Loucy (cell line): ENCODE data around the gene SERPINB1.
"Not testable (repeated sequence)": the region's sequence is repeated elsewhere in the genome, so short reads cannot be mapped to it uniquely, and the experiment has no call there.

Source experiments
- H2AFZ ChIP-seq: fragments of 200-600 bp; sonication (generic); 2 replicates; pipeline ENCODE4 v1.6.0; 2016; ENCODE audit warnings: antibody characterized with exemption, mild to moderate bottlenecking, low read length, moderate library complexity
- H3F3A ChIP-seq: fragments of 200-600 bp; 2 replicates; pipeline ENCODE4 v1.6.0; 2016; ENCODE audit warnings: antibody characterized with exemption, low read depth, mild to moderate bottlenecking
- H3K27me3 ChIP-seq: fragments of 200-600 bp; sonication (generic); 2 replicates; pipeline ENCODE4 v1.6.1; 2014; ENCODE audit warnings: low read length, mild to moderate bottlenecking; ENCODE audit not compliant: insufficient read depth, poor library complexity, severe bottlenecking
- H3K36me3 ChIP-seq: fragments of 200-600 bp; sonication (generic); 2 replicates; pipeline ENCODE4 v1.6.1; 2016; ENCODE audit warnings: low read length; ENCODE audit not compliant: insufficient read depth
- H3K4me1 ChIP-seq: fragments of 200-600 bp; sonication (generic); 2 replicates; pipeline ENCODE4 v1.5.1; 2014; ENCODE audit warnings: low read length, mild to moderate bottlenecking; ENCODE audit not compliant: insufficient read depth, poor library complexity, severe bottlenecking
- H3K4me2 ChIP-seq: fragments of 200-600 bp; sonication (generic); 2 replicates; pipeline ENCODE4 v1.6.0; 2014; ENCODE audit warnings: antibody characterized with exemption, low read length, low read depth, mild to moderate bottlenecking; ENCODE audit not compliant: poor library complexity, severe bottlenecking
- H3K4me3 ChIP-seq: fragments of 200-600 bp; sonication (generic); 2 replicates; pipeline ENCODE4 v1.5.1; 2014; ENCODE audit warnings: low read length, mild to moderate bottlenecking, mixed read lengths; ENCODE audit not compliant: poor library complexity, severe bottlenecking
- H3K79me2 ChIP-seq: fragments of 200-600 bp; sonication (generic); 2 replicates; pipeline ENCODE4 v1.6.1; 2014; ENCODE audit warnings: low read length; ENCODE audit not compliant: insufficient read depth
- H3K9ac ChIP-seq: fragments of 200-600 bp; sonication (generic); 2 replicates; pipeline ENCODE4 v1.6.0; 2014; ENCODE audit warnings: mild to moderate bottlenecking, low read depth, low read length, moderate library complexity; ENCODE audit not compliant: poor library complexity, severe bottlenecking
- H3K9me2 ChIP-seq: fragments of 200-600 bp; sonication (generic); replicated peaks from 2 replicates; pipeline ENCODE4 v1.6.1; 2016; ENCODE audit warnings: low read depth, low read length, mixed read lengths
- H3K9me3 ChIP-seq: fragments of 200-600 bp; sonication (generic); 2 replicates; pipeline ENCODE4 v1.6.1; 2014; ENCODE audit warnings: mild to moderate bottlenecking, antibody characterized with exemption, low read length, low read depth; ENCODE audit not compliant: insufficient read depth
- H4K20me1 ChIP-seq: fragments of 200-600 bp; sonication (generic); 2 replicates; pipeline ENCODE4 v1.6.0; 2014; ENCODE audit warnings: antibody characterized with exemption, low read length, mild to moderate bottlenecking; ENCODE audit not compliant: insufficient read depth, poor library complexity, severe bottlenecking
- EZH2phosphoT487 ChIP-seq: fragments of 200-600 bp; IDR thresholded peaks from 2 replicates; pipeline ENCODE4 v1.6.1; 2018; ENCODE audit warnings: antibody characterized with exemption, mild to moderate bottlenecking, moderate library complexity, borderline replicate concordance
- TF ChIP-seq, protein P1 (sequence below): fragments of 200-600 bp; sonication (generic); conservative IDR thresholded peaks from 2 replicates; pipeline ENCODE4 v1.5.1; 2014; ENCODE audit warnings: mild to moderate bottlenecking, antibody characterized with exemption, low read length

SERPINB1 gene

DNA sequence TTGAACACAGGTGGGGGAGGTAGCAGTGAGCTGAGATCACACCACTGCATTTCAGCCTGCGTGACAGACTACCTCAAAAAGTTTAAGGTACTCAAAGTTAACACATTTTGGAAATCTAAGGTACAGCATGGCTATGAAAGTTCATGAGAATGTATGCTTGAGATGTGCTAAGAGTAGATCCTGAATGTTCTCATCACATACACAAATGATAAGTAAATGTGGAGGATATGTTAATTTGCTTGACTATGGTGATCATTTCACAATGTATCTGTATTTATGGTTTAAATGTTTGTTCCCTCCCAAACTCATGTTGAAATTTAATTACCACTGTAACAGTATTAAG, 20.1 kb upstream of the SERPINB1 start:
- Histone ChIP-seq H3K27me3 (no peaks in the 10 kb centered on the region), H3K36me3 (no peaks in the 10 kb centered on the region), H3K9me2 (no peaks in the 10 kb centered on the region), H3K79me2 (no peaks in the 10 kb centered on the region), H3K4me2 (peak overlapping the region; percentile 60), H3K9ac (peak overlapping the region; percentile 37), H3K4me1 (peaks cover 58% of the 10 kb centered on the region), H2AFZ (no peak overlapping the region), H3K9me3 (no peaks in the 10 kb centered on the region), H4K20me1 (no peaks in the 10 kb centered on the region), H3F3A (0 out of 2 replicates have a peak, but pooled peaks cover 8% of the 10 kb centered on the region), H3K4me3 (no peak overlapping the region)
- TF ChIP-seq, protein P1, sequence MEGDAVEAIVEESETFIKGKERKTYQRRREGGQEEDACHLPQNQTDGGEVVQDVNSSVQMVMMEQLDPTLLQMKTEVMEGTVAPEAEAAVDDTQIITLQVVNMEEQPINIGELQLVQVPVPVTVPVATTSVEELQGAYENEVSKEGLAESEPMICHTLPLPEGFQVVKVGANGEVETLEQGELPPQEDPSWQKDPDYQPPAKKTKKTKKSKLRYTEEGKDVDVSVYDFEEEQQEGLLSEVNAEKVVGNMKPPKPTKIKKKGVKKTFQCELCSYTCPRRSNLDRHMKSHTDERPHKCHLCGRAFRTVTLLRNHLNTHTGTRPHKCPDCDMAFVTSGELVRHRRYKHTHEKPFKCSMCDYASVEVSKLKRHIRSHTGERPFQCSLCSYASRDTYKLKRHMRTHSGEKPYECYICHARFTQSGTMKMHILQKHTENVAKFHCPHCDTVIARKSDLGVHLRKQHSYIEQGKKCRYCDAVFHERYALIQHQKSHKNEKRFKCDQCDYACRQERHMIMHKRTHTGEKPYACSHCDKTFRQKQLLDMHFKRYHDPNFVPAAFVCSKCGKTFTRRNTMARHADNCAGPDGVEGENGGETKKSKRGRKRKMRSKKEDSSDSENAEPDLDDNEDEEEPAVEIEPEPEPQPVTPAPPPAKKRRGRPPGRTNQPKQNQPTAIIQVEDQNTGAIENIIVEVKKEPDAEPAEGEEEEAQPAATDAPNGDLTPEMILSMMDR, result no peak
- no peak for TF ChIP-seq EZH2phosphoT487

GRCh38 chr6:2861060-2861821, 19.6 kb upstream of the SERPINB1 start:
- Histone ChIP-seq H3K4me3 (peak overlapping the region; percentile 33), H3K79me2 (no peaks in the 10 kb centered on the region), H3K36me3 (no peaks in the 10 kb centered on the region), H3K27me3 (no peaks in the 10 kb centered on the region), H4K20me1 (no peaks in the 10 kb centered on the region), H3K9me3 (no peaks in the 10 kb centered on the region), H3K4me1 (peaks cover 60% of the 10 kb centered on the region), H2AFZ (no peak overlapping the region), H3K9ac (peak overlapping the region; percentile 37), H3K9me2 (no peaks in the 10 kb centered on the region), H3F3A (0 out of 2 replicates have a peak, but pooled peaks cover 8% of the 10 kb centered on the region), H3K4me2 (peak overlapping the region; percentile 60)
- TF ChIP-seq, protein P1, result no peak
- no peak for TF ChIP-seq EZH2phosphoT487

- not testable (repeated sequence) for H3K9ac ChIP-seq, H3K36me3 ChIP-seq, H3K27me3 ChIP-seq, H3K9me3 ChIP-seq, H3K4me2 ChIP-seq, H3K79me2 ChIP-seq, H2AFZ ChIP-seq, H3K9me2 ChIP-seq, H3K4me3 ChIP-seq, H3F3A ChIP-seq, H4K20me1 ChIP-seq
- peaks cover 60% of the 10 kb centered on the region for H3K4me1 ChIP-seq
Measured at GRCh38 chr6:2860706-2861059, 19.0 kb upstream of the SERPINB1 start.

DNA sequence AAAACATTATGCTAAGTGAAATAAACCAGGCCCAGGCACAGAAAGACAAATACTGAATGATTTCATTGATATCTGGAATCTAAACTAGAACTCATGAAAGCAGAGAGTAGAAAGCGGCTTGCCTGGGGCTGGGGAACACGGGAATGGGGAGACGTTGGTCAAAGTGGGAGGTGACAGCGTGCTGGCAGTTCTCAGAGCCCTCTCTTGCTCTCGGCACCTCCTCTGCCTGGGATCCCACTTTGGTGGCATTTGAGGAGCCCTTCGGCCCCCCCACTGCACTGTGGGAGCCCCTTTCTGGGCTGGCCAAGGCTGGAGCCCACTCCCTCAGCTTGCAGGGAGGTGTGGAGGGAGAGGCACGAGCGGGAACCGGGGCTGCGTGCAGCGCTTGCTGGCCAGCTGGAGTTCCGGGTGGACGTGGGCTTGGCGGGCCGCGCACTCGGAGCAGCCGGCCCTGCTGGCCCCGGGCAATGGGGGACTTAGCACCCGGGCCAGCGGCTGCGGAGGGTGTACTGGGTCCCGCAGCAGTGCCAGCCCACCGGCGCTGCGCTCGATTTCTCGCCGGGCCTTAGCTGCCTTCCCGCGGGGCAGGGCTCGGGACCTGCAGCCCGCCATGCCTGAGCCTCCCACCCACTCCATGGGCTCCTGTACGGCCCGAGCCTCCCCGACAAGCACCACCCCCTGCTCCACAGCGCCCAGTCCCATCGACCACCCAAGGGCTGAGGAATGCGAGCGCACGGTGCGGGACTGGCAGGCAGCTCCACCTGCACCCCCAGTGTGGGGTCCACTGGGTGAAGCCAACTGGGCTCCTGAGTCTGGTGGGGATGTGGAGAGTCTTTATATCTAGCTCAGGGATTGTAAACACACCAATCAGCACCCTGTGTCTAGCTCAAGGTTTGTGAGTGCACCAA, 18.4 kb upstream of the SERPINB1 start:
- H3K9ac ChIP-seq, H3F3A ChIP-seq, H3K27me3 ChIP-seq, H3K9me3 ChIP-seq, H3K4me3 ChIP-seq, H3K79me2 ChIP-seq, H3K4me2 ChIP-seq, H4K20me1 ChIP-seq, H3K36me3 ChIP-seq, H3K9me2 ChIP-seq, H2AFZ ChIP-seq: not testable (repeated sequence)
- H3K4me1 ChIP-seq, result peaks cover 60% of the 10 kb centered on the region
